ENCODE measurements around the gene USP4.
"Not testable (repeated sequence)": the region's sequence is repeated elsewhere in the genome, so short reads cannot be mapped to it uniquely, and the experiment has no call there.

USP4 gene

DNA sequence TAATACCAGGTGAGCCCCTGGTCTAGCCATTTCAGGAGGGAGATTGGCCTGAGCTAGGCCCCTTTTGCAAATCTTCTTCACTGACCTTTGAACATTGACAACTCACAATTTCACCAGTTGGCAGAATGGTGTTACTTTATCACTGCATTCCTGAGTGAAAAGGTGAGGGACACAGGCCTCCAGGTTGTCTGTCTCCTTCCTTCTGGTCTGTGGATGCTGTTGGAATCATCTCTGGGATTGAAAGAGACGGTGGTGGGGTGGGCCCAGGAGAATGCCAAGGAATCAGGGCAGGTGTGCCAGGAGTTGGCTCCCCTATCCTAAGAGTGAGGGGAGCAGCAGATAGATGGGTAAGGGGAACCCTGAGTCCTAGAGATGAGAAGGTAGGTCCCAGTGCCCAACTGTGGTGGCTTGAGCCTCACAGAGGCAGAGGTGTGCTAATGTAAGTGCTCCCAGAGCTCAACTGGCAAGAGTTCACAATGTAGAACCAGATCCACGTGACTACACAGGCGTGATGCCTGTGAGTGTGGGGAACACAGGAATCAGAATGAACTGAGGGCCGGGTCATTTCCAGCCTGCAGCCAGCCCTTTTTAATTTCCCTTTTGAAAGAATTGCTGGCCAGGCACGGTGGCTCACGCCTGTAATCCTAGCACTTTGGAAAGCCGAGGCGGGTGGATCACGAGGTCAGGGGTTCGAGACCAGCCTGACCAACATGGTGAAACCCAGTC, 74.0 kb downstream of the USP4 start:
- Mint-ChIP-seq H3K27me3 (no peaks in the 10 kb centered on the region), H3K27ac (no peak overlapping the region), H3K36me3 (ENCODE audit: low read depth) (peaks cover 49% of the 10 kb centered on the region), H3K9me3 (no peaks in the 10 kb centered on the region), H3K4me1 (ENCODE audit: low read depth) (peaks cover 7% of the 10 kb centered on the region), H3K4me3 (no peak overlapping the region)
- intact Hi-C loops (cut with micrococcal nuclease), result no loop called here

DNA sequence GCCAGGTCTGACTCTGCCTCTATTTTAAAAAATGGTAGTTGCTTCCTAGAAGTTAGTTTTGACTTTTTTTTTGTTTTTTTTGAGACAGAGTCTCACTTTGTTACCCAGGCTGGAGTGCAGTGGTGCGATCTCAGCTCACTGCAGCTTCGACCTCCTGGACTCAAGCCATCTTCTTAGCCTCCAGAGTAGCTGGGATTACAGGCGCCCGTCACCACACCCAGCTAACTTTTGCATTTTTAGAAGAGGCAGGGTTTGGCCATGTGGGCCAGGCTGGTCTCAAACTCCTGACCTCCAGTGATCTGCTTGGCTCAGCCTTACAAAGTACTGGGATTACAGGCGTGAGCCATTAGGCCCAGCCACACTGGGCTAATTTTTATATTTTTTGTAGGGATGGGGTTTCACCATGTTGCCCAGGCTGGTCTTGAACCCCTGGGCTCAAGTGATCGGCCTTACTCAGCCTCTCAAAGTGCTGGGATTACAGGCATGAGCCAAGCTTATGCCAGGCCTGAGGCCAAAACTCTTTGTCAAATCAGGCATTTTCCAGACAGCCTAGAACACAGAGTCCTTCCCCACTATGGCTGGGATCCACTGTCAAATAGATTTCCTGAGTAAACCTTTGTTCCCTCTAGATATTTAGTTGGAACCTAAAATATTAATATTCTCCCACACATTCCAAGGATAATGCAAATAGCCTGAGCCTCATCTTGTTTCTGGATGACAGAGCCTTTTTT, 76.5 kb downstream of the USP4 start:
- Mint-ChIP-seq H3K4me1 (ENCODE audit: low read depth) (no peaks in the 10 kb centered on the region), H3K27ac (no peak overlapping the region), H3K9me3 (no peaks in the 10 kb centered on the region), H3K27me3 (no peaks in the 10 kb centered on the region), H3K36me3 (ENCODE audit: low read depth) (peaks cover 27% of the 10 kb centered on the region), H3K4me3 (no peak overlapping the region)
- intact Hi-C loops (cut with micrococcal nuclease), result no loop called here

DNA sequence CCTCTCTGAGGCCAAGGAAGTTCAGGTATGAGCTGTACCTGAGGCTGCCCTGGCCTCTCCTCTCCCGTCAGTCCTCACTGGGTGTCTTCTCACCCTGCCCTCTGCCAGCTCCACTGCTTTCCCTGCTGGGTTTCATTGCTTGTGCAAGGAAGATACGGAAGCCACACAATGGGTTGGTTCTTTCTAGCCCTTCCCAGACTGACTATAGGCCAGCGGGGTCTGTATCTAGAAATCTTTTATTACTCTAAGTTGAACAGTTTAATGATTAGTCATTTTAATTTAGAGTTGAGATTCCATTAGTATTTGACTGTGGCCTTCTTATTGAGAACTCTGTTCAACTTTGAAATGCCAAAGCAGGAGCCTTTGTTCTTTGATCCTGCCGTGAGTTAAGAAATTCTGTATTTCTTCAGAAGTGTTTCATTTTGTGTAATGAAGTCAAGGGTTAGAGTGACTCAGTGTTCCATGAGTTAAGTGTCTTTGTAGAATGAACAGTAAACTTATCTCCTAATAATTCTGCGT, 79.0 kb downstream of the USP4 start:
- Mint-ChIP-seq H3K9me3 (no peaks in the 10 kb centered on the region), H3K27ac (no peak overlapping the region), H3K4me3 (no peak overlapping the region), H3K4me1 (ENCODE audit: low read depth) (no peaks in the 10 kb centered on the region), H3K36me3 (ENCODE audit: low read depth) (peaks cover 10% of the 10 kb centered on the region), H3K27me3 (no peaks in the 10 kb centered on the region)
- intact Hi-C loops (cut with micrococcal nuclease), result no loop called here

DNA sequence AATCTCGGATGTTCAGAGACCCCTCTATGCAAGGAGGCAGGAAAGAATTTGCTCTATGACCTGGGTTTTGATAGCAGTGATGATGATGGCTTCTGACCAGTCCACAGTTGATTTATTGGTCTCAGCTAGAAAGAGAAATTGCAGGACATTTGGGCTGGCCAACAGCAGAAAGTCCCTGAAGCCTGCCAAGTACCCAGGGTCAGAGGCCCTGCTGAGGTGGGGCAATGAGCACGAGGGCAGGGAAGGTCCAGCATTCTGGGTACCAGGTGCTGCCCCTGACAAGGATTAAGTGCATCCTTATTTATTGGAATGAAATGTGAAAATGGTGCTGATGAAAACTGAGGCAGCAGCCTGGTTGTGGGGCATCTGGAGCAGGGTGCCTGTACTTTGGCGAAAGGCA, 82.7 kb downstream of the USP4 start:
- H3K4me1 Mint-ChIP-seq (ENCODE audit: low read depth), result peaks cover 10% of the 10 kb centered on the region
- H3K36me3 Mint-ChIP-seq (ENCODE audit: low read depth), result no peaks in the 10 kb centered on the region
- intact Hi-C loops (cut with micrococcal nuclease), result no loop called here
- no peak overlapping the region for H3K4me3 Mint-ChIP-seq
- no peak overlapping the region for H3K27ac Mint-ChIP-seq
- no peaks in the 10 kb centered on the region for H3K27me3 Mint-ChIP-seq
- H3K9me3 Mint-ChIP-seq, result no peaks in the 10 kb centered on the region

DNA sequence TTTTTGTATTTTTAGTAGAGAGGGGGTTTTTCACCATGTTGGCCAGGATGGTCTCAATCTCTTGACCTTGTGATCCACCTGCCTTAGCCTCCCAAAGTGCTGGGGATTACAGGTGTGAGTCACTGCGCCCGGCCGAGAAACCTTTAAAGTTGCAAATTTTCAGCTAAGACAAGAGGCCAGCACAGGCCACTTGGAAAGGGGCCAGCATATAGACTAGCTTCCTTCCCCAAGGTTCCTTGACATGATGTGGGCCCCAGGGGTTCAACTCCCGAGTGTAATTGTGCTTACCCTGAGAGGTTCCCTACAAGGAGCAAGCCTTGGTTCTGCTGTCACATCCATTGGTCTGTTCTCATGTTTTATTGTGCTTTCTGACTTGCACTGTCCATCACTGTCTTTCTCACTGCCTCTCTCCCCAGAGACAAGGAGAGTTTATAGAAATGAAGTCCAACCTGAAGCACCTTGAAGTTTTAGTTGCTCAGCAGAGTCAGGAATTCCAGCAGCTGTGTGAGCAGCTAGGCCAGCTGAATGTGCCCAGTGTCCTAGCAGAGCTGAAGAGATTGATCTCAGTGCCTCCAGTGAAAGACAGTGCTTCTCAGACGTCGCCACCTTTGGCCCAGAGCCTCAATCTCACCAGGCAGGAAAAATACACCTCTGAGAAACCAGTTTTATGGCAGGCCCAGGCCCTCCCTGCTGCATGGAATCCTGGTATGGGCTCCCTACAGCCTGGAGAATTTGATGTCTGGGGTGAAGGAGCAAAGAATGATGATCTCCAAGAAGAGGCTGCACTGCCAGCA, 83.9 kb downstream of the USP4 start:
- Mint-ChIP-seq H3K27me3 (no peaks in the 10 kb centered on the region), H3K4me1 (ENCODE audit: low read depth) (peaks cover 13% of the 10 kb centered on the region), H3K4me3 (no peak overlapping the region), H3K9me3 (no peaks in the 10 kb centered on the region), H3K27ac (no peak overlapping the region), H3K36me3 (ENCODE audit: low read depth) (no peaks in the 10 kb centered on the region)
- intact Hi-C loops (cut with micrococcal nuclease), result no loop called here

DNA sequence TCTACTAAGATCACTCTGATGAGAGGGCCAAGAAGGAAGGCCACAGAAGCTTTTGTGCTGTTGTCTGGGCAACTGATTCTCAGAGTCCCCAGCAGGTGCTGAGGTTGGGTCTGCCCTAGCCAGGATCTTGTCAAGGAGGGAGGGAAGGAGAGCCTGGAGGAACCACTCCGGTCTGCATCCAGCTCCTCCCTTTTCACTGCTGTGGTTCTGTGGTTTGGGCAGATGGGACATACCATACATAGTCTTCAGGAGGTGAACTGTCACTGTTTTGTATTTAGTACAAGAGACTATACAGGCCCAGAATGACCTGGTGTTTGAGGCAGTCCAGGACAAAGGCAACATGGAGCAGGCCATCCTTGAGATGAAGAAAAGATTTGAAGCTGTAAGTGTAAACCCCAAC, 84.7 kb downstream of the USP4 start:
- Mint-ChIP-seq H3K27ac (peak overlapping the region; percentile 34), H3K4me3 (no peak overlapping the region), H3K36me3 (ENCODE audit: low read depth) (no peaks in the 10 kb centered on the region), H3K27me3 (no peaks in the 10 kb centered on the region), H3K4me1 (ENCODE audit: low read depth) (peaks cover 13% of the 10 kb centered on the region), H3K9me3 (no peaks in the 10 kb centered on the region)
- intact Hi-C loops (cut with micrococcal nuclease), result no loop called here

DNA sequence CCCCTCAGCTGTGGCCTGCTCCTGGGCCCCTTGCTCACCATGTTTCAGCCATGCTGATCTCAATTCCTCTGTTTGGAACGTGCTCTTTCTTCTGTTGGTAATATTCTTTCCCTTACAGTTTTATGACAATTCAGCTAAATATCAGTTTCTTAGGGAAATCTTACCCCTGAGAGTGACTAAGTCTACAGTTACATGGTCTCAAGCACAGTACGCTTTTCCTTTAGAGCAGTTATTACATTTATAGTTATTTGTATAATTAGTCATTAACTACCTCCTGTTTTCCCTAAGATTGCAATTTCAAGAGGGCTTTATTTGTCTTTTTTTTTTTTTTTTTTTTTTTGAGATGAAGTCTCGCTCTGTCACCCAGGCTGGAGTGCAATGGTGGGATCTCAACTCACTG, 86.3 kb downstream of the USP4 start:
- Mint-ChIP-seq H3K4me3 (no peak overlapping the region), H3K9me3 (no peaks in the 10 kb centered on the region), H3K27me3 (no peaks in the 10 kb centered on the region), H3K36me3 (ENCODE audit: low read depth) (no peaks in the 10 kb centered on the region), H3K4me1 (ENCODE audit: low read depth) (peaks cover 16% of the 10 kb centered on the region), H3K27ac (no peak overlapping the region)
- intact Hi-C loops (cut with micrococcal nuclease), result no loop called here

DNA sequence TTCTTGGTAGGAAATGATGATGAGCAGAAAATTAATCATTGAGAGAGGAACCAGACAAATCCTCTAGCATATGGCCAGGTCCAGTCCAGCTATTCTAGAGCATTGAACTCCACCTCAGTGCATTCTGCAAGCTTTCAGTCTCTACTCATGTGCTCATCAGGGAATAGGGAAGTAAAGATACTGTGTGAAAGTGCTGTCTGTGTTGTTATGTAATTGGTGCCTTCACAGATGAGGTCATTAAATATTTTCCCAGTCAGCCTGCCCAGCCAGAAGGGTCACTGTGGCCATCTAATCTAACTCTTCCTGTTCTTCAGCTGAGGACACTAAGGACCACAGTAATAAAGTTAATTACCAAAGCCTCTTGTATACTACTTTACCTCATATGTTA, 91.0 kb downstream of the USP4 start:
- peak overlapping the region; percentile 88 for H3K27ac Mint-ChIP-seq

DNA sequence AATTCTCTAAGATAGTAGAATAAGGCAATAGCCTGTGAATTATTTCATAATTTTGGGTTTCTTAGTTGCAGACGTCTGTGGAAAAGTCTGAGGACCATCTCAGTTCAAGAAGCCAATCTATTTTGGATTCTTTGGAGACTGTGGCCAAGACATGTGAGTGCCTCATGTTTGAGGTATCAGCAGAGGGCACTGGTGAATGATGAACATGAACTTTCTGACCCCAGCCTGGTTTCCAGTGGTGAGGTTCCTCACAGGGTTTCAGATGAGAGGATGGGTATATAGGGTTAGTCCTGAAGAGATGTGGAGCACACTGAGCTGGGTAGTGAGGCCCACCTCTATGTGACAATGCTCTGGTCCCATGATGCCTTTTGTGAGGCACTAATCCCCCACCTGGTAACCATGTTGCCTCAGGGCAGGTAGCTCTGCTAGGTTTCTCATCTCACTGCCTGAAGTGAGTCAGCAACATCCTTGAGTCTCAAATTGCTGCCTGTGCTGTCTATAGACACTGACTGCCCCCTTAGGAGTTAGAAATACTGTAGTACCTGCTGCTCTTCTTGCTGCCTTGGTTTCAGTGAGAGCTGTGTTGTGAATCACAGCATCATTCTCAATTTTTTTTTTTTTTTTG, 95.2 kb downstream of the USP4 start:
- Mint-ChIP-seq H3K4me1 (ENCODE audit: low read depth) (peaks cover 24% of the 10 kb centered on the region), H3K36me3 (ENCODE audit: low read depth) (no peaks in the 10 kb centered on the region), H3K4me3 (no peak overlapping the region), H3K27ac (no peak overlapping the region), H3K9me3 (no peaks in the 10 kb centered on the region), H3K27me3 (no peaks in the 10 kb centered on the region)
- intact Hi-C loops (cut with micrococcal nuclease), result no loop called here

More for the DNA sequence above, 91.0 kb downstream of the USP4 start:
- H3K36me3 Mint-ChIP-seq (ENCODE audit: low read depth), result no peaks in the 10 kb centered on the region
- no peaks in the 10 kb centered on the region for H3K27me3 Mint-ChIP-seq
- no peaks in the 10 kb centered on the region for H3K9me3 Mint-ChIP-seq
- peak overlapping the region; percentile 31 for H3K4me3 Mint-ChIP-seq
- intact Hi-C loops (cut with micrococcal nuclease), result no loop called here
- peaks cover 23% of the 10 kb centered on the region for H3K4me1 Mint-ChIP-seq (ENCODE audit: low read depth)

DNA sequence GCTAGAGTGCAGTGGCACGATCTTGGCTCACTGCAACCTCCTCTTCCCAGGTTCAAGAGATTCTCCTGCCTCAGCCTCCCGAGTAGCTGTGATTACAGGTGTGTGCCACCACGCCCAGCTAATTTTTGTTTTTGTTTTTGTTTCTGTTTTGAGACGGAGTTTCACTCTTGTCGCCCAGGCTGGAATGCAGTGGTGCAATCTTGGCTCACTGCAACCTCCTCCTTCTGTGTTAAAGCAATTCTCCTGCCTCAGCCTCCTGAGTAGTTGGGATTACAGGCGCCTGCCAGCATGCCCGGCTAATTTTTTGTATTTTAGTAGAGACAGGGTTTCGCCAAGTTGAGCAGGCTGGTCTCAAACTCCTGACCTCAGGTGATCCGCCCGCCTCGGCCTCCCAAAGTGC, 99.8 kb downstream of the USP4 start:
- H3K9me3 Mint-ChIP-seq; H3K36me3 Mint-ChIP-seq (ENCODE audit: low read depth); intact Hi-C loops (cut with micrococcal nuclease); H3K4me3 Mint-ChIP-seq; H3K27me3 Mint-ChIP-seq: not testable (repeated sequence)
- H3K27ac Mint-ChIP-seq, result peak overlapping the region; percentile 88
- peaks cover 29% of the 10 kb centered on the region for H3K4me1 Mint-ChIP-seq (ENCODE audit: low read depth)

DNA sequence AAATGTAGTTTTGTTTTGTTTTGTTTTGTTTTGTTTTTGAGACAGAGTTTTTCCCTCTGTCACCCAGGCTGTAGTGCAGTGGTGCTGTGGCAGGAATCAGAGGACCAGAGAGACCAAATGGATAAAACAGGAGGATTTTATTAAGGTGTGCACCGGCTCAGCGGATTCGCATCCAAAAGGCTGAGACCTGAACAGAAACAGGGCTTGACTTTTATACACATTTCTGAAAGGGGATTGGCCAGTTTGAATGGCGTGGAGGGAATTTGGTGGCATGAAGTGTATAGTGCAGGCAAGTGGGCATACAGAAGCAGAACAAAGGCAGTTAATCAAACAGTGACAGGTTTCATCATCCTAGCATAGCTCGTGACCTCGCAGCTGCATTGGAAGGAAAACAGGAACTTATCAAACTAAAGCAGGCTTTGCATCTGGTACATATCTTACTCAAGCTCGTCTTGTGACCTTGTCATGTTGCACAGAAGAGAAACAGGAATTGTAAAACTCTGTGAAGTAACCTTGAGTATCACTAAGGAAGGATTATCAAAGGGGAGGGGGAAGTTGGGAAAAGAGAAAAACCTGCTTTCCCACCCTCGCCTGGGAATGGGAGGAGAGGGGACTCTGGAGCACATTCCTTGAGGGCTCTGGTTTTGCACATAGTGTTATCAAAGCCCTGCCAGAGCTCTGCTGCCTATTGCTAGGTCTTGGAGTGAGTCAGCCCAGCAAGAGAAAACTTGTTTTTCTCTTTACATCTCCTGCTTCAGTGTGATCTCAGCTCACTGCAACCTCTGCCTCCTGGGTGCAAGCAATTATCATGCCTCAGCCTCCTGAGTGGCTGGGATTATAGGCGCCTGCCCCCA, 101.4 kb downstream of the USP4 start:
- peaks cover 8% of the 10 kb centered on the region for H3K9me3 Mint-ChIP-seq
- peaks cover 21% of the 10 kb centered on the region for H3K4me1 Mint-ChIP-seq (ENCODE audit: low read depth)
- H3K27ac Mint-ChIP-seq, result peak overlapping the region; percentile 88
- intact Hi-C loops (cut with micrococcal nuclease), result no loop called here
- H3K27me3 Mint-ChIP-seq, result no peaks in the 10 kb centered on the region
- no peak overlapping the region for H3K4me3 Mint-ChIP-seq
- no peaks in the 10 kb centered on the region for H3K36me3 Mint-ChIP-seq (ENCODE audit: low read depth)

DNA sequence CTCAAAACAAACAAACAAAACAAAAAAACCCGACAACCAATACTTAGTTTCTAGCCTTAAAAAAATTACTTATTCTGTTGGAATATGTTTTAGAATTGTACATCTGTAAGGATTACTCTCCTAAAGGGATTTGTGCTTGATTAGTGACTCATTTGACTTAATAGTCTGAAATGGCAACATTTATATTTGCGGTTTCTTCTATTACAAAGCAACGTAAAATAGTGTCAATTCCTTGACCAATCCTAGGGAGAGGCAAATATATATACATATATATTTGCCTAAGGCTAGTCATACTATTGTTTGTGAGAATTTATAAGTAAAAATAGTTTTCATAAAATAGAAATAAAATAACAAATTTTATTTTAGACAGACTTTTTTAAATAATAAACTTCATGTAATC, 102.5 kb downstream of the USP4 start:
- peaks cover 21% of the 10 kb centered on the region for H3K4me1 Mint-ChIP-seq (ENCODE audit: low read depth)

DNA sequence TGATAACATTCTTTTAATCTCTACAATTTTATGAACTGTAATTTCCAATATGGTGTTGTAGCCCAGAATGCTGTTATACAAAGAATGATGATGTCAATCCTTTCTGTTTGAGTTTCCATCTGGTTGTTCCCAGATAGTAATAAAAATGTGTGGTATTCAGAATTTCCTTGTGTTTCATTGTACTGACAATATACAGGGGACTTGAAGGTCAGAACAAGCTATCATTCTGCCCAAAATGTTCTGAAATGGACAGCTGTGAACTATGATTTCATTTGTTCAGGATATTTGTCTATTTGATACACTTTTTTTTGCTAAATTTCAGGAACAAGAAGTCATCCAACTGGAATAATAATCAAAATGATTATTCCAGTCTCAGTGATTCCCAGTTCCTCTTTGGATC, 103.6 kb downstream of the USP4 start:
- H3K36me3 Mint-ChIP-seq (ENCODE audit: low read depth), result no peaks in the 10 kb centered on the region
- H3K4me3 Mint-ChIP-seq, result no peak overlapping the region
- H3K27me3 Mint-ChIP-seq, result no peaks in the 10 kb centered on the region
- H3K27ac Mint-ChIP-seq, result peak overlapping the region; percentile 34
- intact Hi-C loops (cut with micrococcal nuclease), result no loop called here
- peaks cover 21% of the 10 kb centered on the region for H3K4me1 Mint-ChIP-seq (ENCODE audit: low read depth)
- H3K9me3 Mint-ChIP-seq, result peaks cover 27% of the 10 kb centered on the region

More for the DNA sequence above, 102.5 kb downstream of the USP4 start:
- H3K9me3 Mint-ChIP-seq, result peaks cover 19% of the 10 kb centered on the region
- intact Hi-C loops (cut with micrococcal nuclease), result no loop called here
- H3K36me3 Mint-ChIP-seq (ENCODE audit: low read depth), result no peaks in the 10 kb centered on the region
- H3K4me3 Mint-ChIP-seq, result no peak overlapping the region
- no peaks in the 10 kb centered on the region for H3K27me3 Mint-ChIP-seq
- H3K27ac Mint-ChIP-seq, result no peak overlapping the region
